ENCODE results near the gene ABCA5.

- TF ChIP-seq SNRNP70 (optimal IDR thresholded peaks at IDR 0.05; ENCODE audit: low read depth, low read length) (no peak), PKNOX1 (IDR thresholded peaks at IDR 0.05) (no peak), SP1 (CRISPR knock-in tag; IDR thresholded peaks at IDR 0.05) (no peak), HMG20B (CRISPR knock-in tag; IDR thresholded peaks at IDR 0.05) (no peak), NCOA2 (IDR thresholded peaks at IDR 0.05; ENCODE audit: partially characterized antibody in 2 of 2) (no peak), EGR1 (conservative IDR thresholded peaks at IDR 0.05) (no peak)
- TF ChIP-seq, protein P1, sequence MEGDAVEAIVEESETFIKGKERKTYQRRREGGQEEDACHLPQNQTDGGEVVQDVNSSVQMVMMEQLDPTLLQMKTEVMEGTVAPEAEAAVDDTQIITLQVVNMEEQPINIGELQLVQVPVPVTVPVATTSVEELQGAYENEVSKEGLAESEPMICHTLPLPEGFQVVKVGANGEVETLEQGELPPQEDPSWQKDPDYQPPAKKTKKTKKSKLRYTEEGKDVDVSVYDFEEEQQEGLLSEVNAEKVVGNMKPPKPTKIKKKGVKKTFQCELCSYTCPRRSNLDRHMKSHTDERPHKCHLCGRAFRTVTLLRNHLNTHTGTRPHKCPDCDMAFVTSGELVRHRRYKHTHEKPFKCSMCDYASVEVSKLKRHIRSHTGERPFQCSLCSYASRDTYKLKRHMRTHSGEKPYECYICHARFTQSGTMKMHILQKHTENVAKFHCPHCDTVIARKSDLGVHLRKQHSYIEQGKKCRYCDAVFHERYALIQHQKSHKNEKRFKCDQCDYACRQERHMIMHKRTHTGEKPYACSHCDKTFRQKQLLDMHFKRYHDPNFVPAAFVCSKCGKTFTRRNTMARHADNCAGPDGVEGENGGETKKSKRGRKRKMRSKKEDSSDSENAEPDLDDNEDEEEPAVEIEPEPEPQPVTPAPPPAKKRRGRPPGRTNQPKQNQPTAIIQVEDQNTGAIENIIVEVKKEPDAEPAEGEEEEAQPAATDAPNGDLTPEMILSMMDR (IDR thresholded peaks at IDR 0.05 in 2 of 3, conservative IDR thresholded peaks at IDR 0.05 in 1 of 3; ENCODE audit: insufficient read depth in 2 of 3, low read depth in 1 of 3, low read length in 3 of 3) = no peak
These were observed 90.0 kb downstream of the ABCA5 start for GRCh38 chr17:69236946-69237345.
